ENCODE results near the gene SQOR. TPM values are rescaled to one million over a fixed set of nuclear protein-coding genes. Genes with fewer than 3 reads are reported as not detected.

SQOR gene
- total and polyA plus RNA-seq, 2 experiments from 2014 or later = 0.23 TPM; not detected in 1

DNA sequence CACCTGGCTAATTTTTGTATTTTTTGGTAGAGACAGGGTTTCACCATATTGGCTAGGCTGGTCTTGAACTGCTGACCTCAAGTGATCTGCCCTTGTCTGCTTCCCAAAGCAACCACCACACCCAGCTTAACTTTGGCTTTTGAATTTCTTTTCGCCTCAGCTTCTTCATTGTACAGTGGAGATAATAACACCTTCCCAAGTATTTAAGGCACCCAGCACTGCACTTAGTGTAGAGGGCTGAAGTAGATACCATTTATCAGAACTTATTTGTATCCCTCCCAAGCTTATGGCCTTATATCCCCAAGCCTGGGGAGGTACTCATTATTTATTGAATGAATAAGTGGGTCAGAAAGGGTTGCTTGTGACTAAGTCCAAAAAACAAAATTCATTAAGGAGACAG, 2.3 kb downstream of the SQOR start (continued):
- no peak for TF ChIP-seq POLR2AphosphoS5 (IDR thresholded peaks at IDR 0.05; ENCODE audit: low read depth)

DNA sequence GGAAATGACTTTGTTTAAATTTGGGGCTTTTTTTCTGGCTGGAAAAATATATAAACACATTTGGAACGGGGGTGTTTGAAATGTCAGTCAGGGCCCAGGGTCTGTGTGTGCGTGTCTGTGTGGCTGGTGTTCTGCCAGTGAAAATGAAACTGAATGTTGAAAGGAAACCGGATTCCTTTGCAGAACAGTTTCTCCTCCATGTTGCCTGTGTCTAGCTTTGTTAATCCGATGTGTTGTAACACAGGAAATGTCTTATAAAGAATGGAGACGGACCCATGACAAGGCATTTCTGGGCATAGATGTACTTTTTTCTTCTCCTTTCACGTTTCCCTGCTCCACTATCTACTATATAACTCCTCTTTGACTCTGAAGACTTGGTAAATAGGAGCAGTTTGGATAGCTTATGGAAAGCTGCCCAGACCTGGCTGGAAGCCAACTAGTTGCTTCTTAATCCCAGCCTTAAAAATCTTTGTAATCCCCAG, 2.8 kb downstream of the SQOR start:
- no peaks in the 10 kb centered on the region for H3F3A ChIP-seq (replicated peaks; ENCODE audit: low read depth)
- H3K27me3 Mint-ChIP-seq (ENCODE audit: insufficient read depth, low read depth, poor library complexity) = peaks cover 22% of the 10 kb centered on the region
- no peak overlapping the region for H3K27ac ChIP-seq (ENCODE audit: low read depth)
- H3K36me3 ChIP-seq (ENCODE audit: insufficient read depth) = no peaks in the 10 kb centered on the region
- no peak overlapping the region for H3K4me2 ChIP-seq
- H3K27ac Mint-ChIP-seq = no peak overlapping the region
- TF ChIP-seq ZNF331 (CRISPR knock-in tag; IDR thresholded peaks at IDR 0.05; ENCODE audit: low read depth) (no peak), EZH2 (IDR thresholded peaks at IDR 0.05; ENCODE audit: low read depth, unreplicated experiment) (no peak), ZNF114 (CRISPR knock-in tag; IDR thresholded peaks at IDR 0.05) (no peak), JUNB (IDR thresholded peaks at IDR 0.05; ENCODE audit: unreplicated experiment) (no peak), POLR2AphosphoS5 (IDR thresholded peaks at IDR 0.05; ENCODE audit: low read depth) (no peak), STAT1 (IDR thresholded peaks at IDR 0.05; ENCODE audit: unreplicated experiment) (no peak), EZH2phosphoT487 (IDR thresholded peaks at IDR 0.05; ENCODE audit: unreplicated experiment) (no peak), NANOG (IDR thresholded peaks at IDR 0.05; ENCODE audit: borderline replicate concordance) (no peak), CREB1 (CRISPR knock-in tag; IDR thresholded peaks at IDR 0.05; ENCODE audit: low read depth) (no peak)
- TF ChIP-seq, protein P1, sequence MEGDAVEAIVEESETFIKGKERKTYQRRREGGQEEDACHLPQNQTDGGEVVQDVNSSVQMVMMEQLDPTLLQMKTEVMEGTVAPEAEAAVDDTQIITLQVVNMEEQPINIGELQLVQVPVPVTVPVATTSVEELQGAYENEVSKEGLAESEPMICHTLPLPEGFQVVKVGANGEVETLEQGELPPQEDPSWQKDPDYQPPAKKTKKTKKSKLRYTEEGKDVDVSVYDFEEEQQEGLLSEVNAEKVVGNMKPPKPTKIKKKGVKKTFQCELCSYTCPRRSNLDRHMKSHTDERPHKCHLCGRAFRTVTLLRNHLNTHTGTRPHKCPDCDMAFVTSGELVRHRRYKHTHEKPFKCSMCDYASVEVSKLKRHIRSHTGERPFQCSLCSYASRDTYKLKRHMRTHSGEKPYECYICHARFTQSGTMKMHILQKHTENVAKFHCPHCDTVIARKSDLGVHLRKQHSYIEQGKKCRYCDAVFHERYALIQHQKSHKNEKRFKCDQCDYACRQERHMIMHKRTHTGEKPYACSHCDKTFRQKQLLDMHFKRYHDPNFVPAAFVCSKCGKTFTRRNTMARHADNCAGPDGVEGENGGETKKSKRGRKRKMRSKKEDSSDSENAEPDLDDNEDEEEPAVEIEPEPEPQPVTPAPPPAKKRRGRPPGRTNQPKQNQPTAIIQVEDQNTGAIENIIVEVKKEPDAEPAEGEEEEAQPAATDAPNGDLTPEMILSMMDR (conservative IDR thresholded peaks at IDR 0.05; ENCODE audit: low read depth in 2 of 2) = no peak
- TF ChIP-seq, protein P2, sequence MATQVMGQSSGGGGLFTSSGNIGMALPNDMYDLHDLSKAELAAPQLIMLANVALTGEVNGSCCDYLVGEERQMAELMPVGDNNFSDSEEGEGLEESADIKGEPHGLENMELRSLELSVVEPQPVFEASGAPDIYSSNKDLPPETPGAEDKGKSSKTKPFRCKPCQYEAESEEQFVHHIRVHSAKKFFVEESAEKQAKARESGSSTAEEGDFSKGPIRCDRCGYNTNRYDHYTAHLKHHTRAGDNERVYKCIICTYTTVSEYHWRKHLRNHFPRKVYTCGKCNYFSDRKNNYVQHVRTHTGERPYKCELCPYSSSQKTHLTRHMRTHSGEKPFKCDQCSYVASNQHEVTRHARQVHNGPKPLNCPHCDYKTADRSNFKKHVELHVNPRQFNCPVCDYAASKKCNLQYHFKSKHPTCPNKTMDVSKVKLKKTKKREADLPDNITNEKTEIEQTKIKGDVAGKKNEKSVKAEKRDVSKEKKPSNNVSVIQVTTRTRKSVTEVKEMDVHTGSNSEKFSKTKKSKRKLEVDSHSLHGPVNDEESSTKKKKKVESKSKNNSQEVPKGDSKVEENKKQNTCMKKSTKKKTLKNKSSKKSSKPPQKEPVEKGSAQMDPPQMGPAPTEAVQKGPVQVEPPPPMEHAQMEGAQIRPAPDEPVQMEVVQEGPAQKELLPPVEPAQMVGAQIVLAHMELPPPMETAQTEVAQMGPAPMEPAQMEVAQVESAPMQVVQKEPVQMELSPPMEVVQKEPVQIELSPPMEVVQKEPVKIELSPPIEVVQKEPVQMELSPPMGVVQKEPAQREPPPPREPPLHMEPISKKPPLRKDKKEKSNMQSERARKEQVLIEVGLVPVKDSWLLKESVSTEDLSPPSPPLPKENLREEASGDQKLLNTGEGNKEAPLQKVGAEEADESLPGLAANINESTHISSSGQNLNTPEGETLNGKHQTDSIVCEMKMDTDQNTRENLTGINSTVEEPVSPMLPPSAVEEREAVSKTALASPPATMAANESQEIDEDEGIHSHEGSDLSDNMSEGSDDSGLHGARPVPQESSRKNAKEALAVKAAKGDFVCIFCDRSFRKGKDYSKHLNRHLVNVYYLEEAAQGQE (IDR thresholded peaks at IDR 0.05; ENCODE audit: unreplicated experiment) = no peak
- TF ChIP-seq, protein P3, sequence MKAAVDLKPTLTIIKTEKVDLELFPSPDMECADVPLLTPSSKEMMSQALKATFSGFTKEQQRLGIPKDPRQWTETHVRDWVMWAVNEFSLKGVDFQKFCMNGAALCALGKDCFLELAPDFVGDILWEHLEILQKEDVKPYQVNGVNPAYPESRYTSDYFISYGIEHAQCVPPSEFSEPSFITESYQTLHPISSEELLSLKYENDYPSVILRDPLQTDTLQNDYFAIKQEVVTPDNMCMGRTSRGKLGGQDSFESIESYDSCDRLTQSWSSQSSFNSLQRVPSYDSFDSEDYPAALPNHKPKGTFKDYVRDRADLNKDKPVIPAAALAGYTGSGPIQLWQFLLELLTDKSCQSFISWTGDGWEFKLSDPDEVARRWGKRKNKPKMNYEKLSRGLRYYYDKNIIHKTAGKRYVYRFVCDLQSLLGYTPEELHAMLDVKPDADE (IDR thresholded peaks at IDR 0.05) = no peak
- TF ChIP-seq, protein P4, sequence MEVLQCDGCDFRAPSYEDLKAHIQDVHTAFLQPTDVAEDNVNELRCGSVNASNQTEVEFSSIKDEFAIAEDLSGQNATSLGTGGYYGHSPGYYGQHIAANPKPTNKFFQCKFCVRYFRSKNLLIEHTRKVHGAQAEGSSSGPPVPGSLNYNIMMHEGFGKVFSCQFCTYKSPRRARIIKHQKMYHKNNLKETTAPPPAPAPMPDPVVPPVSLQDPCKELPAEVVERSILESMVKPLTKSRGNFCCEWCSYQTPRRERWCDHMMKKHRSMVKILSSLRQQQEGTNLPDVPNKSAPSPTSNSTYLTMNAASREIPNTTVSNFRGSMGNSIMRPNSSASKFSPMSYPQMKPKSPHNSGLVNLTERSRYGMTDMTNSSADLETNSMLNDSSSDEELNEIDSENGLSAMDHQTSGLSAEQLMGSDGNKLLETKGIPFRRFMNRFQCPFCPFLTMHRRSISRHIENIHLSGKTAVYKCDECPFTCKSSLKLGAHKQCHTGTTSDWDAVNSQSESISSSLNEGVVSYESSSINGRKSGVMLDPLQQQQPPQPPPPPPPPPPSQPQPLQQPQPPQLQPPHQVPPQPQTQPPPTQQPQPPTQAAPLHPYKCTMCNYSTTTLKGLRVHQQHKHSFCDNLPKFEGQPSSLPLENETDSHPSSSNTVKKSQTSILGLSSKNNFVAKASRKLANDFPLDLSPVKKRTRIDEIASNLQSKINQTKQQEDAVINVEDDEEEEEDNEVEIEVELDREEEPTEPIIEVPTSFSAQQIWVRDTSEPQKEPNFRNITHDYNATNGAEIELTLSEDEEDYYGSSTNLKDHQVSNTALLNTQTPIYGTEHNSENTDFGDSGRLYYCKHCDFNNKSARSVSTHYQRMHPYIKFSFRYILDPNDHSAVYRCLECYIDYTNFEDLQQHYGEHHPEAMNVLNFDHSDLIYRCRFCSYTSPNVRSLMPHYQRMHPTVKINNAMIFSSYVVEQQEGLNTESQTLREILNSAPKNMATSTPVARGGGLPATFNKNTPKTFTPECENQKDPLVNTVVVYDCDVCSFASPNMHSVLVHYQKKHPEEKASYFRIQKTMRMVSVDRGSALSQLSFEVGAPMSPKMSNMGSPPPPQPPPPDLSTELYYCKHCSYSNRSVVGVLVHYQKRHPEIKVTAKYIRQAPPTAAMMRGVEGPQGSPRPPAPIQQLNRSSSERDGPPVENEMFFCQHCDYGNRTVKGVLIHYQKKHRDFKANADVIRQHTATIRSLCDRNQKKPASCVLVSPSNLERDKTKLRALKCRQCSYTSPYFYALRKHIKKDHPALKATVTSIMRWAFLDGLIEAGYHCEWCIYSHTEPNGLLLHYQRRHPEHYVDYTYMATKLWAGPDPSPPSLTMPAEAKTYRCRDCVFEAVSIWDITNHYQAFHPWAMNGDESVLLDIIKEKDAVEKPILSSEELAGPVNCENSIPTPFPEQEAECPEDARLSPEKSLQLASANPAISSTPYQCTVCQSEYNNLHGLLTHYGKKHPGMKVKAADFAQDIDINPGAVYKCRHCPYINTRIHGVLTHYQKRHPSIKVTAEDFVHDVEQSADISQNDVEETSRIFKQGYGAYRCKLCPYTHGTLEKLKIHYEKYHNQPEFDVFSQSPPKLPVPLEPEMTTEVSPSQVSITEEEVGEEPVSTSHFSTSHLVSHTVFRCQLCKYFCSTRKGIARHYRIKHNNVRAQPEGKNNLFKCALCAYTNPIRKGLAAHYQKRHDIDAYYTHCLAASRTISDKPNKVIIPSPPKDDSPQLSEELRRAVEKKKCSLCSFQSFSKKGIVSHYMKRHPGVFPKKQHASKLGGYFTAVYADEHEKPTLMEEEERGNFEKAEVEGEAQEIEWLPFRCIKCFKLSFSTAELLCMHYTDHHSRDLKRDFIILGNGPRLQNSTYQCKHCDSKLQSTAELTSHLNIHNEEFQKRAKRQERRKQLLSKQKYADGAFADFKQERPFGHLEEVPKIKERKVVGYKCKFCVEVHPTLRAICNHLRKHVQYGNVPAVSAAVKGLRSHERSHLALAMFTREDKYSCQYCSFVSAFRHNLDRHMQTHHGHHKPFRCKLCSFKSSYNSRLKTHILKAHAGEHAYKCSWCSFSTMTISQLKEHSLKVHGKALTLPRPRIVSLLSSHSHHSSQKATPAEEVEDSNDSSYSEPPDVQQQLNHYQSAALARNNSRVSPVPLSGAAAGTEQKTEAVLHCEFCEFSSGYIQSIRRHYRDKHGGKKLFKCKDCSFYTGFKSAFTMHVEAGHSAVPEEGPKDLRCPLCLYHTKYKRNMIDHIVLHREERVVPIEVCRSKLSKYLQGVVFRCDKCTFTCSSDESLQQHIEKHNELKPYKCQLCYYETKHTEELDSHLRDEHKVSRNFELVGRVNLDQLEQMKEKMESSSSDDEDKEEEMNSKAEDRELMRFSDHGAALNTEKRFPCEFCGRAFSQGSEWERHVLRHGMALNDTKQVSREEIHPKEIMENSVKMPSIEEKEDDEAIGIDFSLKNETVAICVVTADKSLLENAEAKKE (CRISPR knock-in tag; IDR thresholded peaks at IDR 0.05) = no peak
- no peaks in the 10 kb centered on the region for H4K20me1 ChIP-seq (replicated peaks; ENCODE audit: insufficient read depth)
- DNase-seq (ENCODE audit: low spot score) (no peak), ATAC-seq (no peak)
- H3K9me2 ChIP-seq (ENCODE audit: insufficient read depth) = no peaks in the 10 kb centered on the region
- H3K36me3 Mint-ChIP-seq (ENCODE audit: low read depth) = no peaks in the 10 kb centered on the region; the same call in 2 of the 3 replicates
- H3K27me3 ChIP-seq (ENCODE audit: insufficient read depth) = peaks cover 47% of the 10 kb centered on the region
- H3K4me1 ChIP-seq (ENCODE audit: insufficient read depth) = peaks cover 4% of the 10 kb centered on the region; the same call in 1 of the 2 replicates
- no peak overlapping the region for H3K4me3 Mint-ChIP-seq
- peaks cover 33% of the 10 kb centered on the region for H3K9me3 Mint-ChIP-seq
- H3K4me1 Mint-ChIP-seq = peaks cover 4% of the 10 kb centered on the region; the same call in 2 of the 3 replicates
- no peak overlapping the region for H2AFZ ChIP-seq
- H3K79me2 ChIP-seq (replicated peaks; ENCODE audit: insufficient read depth) = no peaks in the 10 kb centered on the region
- no peak overlapping the region for H3K4me3 ChIP-seq

All from GM23338 (cell line).